Measurements from ENCODE around the gene BCL2L12. TPM values are rescaled to one million over a fixed set of nuclear protein-coding genes. Genes with fewer than 3 reads are reported as not detected.

BCL2L12 gene
- polyA plus RNA-seq, 3 donors from 2014 or later, result 12.0 to 21.1 (median 20.4) TPM

DNA sequence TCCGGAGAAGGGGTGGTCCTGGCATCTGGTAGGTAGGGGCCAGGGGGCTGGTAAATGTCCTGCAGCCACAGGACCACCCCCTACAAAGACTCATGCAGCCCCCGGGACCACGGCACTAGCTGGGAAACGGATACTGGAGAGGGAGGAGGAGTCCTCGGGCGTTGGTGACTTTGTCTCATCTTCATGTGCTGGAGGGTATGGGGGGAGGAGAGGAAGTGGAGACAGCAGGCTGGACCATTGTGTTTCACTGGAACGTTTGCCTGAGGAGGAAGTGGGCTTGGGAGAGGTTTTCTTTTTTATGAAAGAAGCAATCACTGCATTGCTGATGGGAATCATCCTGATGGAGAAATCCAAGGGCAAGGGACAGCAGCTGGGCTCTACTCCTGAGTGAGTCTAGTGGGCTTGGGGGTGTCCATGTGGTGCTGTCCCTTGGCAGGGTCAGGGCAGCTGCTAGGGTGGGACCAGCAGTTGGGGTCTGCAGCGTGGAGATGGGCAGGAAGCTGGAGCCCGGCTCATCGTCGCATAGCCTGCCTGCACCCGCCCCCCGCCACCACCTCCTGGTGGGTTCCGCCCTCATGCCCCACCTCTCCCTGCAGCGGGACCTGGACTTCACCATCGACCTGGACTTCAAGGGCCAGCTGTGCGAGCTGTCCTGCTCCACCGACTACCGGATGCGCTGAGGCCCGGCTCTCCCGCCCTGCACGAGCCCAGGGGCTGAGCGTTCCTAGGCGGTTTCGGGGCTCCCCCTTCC, 22.0 kb downstream of the BCL2L12 start:
- H3K27ac Mint-ChIP-seq, result peak overlapping the region in 2 of 6 donors; percentile 40
- H3K4me1 Mint-ChIP-seq, result peaks cover 17 to 22% of the 10 kb centered on the region in 2 donors
- H3K4me3 Mint-ChIP-seq, result no peak overlapping the region
- DNase-seq, result no peak
- no peaks in the 10 kb centered on the region for H3K9me3 Mint-ChIP-seq
- H3K36me3 Mint-ChIP-seq, result peaks cover 0 to 10% (median 7%) of the 10 kb centered on the region in 3 donors
- peaks cover 9 to 13% (median 12%) of the 10 kb centered on the region in 3 donors for H3K27me3 Mint-ChIP-seq (ENCODE audit: low read depth in 3 of 3)

DNA sequence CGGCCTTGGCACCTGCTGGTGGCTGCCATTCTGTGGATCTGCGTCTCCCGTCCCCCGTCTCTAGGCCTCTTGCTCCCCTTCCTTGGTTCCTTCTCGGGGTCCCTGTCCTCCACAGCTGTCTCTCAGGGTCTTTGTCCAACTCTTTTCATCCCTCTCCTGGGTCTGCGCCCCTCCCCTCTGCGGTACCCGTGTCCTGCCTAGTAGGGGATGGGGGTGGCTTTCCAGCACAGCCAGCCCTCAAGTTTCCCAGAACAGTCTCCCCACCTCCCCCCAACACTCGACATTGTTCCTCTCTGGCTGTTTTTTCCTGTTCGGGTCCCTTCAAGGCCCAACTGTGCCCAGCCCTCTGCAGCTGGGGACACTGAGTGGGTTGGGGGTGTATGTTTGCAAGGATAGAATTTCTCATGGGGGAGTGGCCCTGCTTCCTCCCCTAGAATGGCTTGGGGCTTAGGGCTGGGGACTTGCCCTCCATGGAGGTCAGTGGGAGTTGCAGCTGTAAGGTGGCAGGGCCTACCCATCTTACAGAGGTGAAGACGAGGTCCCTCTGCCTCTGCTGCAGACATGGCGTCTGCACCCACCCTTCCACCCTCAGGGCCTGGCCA, 22.9 kb downstream of the BCL2L12 start:
- no peaks in the 10 kb centered on the region for H3K9me3 Mint-ChIP-seq
- peaks cover 0 to 10% (median 7%) of the 10 kb centered on the region in 3 donors for H3K36me3 Mint-ChIP-seq
- H3K27me3 Mint-ChIP-seq (ENCODE audit: low read depth in 3 of 3), result peaks cover 9 to 15% (median 12%) of the 10 kb centered on the region in 3 donors
- no peak overlapping the region for H3K4me3 Mint-ChIP-seq
- H3K4me1 Mint-ChIP-seq, result peaks cover 17 to 22% of the 10 kb centered on the region in 2 donors
- DNase-seq, result no peak
- H3K27ac Mint-ChIP-seq, result no peak overlapping the region

DNA sequence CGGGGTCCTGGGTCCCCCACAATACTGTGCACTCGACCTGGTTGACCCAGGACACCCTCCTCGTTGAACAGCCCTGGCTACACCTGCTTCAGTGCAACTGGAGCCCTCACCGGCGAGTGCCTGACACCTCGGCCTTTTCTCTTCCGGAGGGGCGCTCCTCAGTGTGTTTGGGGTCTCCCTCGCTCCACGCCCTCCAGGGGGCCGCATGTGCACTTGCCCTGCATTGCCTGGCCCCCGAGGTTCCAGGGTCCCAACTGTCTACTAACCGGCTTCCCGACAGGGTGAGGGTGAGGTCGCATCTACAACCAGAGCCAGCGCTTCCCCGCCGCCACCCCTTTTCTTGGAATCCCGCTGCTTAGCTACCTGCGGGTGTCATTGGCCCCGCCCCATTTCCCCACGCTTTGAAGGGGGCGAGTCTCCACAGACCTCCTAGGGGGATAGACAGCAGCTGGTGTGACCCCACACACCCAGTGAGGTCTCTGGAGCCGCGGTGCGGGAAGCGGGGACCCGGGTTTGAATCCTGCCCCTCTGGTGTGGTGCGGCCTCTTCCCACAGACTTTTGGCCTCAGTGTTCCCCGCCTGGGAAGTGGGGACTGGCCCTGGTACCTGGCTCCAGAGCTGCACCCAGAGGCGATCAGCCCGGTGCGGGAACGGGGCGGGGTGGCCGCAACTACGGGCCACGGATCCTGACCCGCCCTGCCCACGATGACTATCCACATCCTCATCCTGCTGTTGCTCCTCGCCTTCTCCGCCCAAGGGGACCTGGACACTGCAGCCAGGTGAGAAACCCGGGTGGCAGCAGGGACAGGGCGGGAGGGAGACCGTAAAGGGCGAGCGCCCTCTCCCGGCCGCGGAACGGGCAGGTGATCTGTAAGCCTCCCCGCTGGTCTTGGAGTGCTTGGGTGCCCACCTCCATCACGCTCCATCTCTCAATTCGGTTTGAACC, 23.7 kb downstream of the BCL2L12 start, which contains the start of gene ADM5:
Gene ADM5, plus strand, starts transcription at position 462 of the 946 bp plus-strand sequence. Its CDS starts 244 bp downstream, at position 706.
- H3K27me3 Mint-ChIP-seq (ENCODE audit: low read depth in 3 of 3), result peaks cover 9 to 15% (median 11%) of the 10 kb centered on the region in 3 donors

DNA sequence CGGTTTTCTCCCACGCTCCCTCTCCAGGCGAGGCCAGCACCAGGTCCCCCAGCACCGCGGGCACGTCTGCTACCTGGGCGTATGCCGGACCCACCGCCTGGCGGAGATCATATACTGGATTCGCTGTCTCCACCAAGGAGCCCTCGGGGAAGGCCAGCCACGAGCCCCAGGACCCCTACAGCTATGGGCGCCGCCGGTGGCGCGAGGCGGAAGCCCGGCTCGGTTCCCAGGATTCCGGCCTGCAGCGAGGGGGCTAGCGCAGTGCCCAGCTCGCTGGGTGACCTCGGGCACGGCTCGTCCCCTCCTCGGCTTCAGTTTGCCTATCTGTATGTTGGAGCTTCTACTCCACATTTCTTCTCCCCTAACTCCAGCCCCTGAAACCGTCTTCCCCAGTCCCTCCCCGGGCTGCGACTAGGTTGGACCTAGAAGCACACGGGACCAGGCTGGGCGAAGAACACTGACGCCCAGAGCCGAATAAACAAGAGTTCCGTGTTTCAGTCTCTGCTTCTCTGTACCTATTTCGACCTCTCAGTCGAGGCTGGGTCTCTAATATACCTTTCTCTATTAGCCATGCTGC, 24.4 kb downstream of the BCL2L12 start:
- Mint-ChIP-seq H3K27me3 (ENCODE audit: low read depth in 3 of 3) (peaks cover 9 to 17% (median 12%) of the 10 kb centered on the region in 3 donors), H3K27ac (peak overlapping the region in 2 of 6 donors; percentile 71 to 82), H3K4me3 (peak overlapping the region; percentile 80 to 88 (median 87)), H3K36me3 (peaks cover 0 to 10% (median 7%) of the 10 kb centered on the region in 3 donors), H3K9me3 (no peaks in the 10 kb centered on the region), H3K4me1 (peaks cover 17 to 22% of the 10 kb centered on the region in 2 donors)
- no peak for DNase-seq

More for the DNA sequence above, 23.7 kb downstream of the BCL2L12 start, which contains the start of gene ADM5:
- Mint-ChIP-seq H3K36me3 (peaks cover 0 to 10% (median 7%) of the 10 kb centered on the region in 3 donors), H3K27ac (peak within 1 kb of the TSS in 2 of 6 donors; percentile 71 to 82), H3K4me3 (peak within 1 kb of the TSS; percentile 80 to 88 (median 87)), H3K9me3 (no peaks in the 10 kb centered on the region), H3K4me1 (peaks cover 17 to 22% of the 10 kb centered on the region in 2 donors)
- no peak for DNase-seq

DNA sequence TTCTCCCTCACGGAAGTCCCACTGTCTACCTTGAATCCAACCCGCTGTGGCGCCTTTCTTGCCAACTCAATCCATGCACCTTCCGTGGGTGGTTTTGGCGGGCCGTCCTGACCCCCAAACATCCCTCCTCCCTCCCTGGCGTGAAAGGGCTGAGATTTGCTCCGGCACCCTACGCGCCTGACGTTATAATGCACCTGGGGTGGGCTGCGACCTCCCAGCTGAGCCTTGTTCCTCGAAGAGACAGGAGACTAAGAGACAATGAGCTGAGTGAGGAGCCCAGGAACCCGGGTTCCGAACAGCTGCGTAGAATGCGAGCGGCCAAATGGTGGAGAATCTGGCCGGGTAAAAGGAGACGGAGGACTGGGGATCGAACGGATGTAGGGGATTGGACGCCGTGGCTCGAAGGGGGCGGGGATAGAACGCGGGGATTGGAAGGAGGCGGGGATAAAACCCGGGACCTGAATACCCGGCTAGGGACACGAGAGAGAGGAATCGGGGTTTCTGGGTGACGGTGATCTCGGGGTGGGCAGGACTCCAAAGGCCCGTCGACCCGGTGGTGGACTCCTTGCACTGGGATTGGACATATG, 25.0 kb downstream of the BCL2L12 start, which contains the start of gene CPT1C:
Gene CPT1C, plus strand, starts transcription at position 461 of the 587 bp plus-strand sequence. CDS start 1,137 bp downstream, outside the sequence.
- peak within 1 kb of the TSS in 3 of 6 donors; percentile 42 to 82 (median 71) for H3K27ac Mint-ChIP-seq
- no peaks in the 10 kb centered on the region for H3K9me3 Mint-ChIP-seq
- peaks cover 9 to 17% (median 12%) of the 10 kb centered on the region in 3 donors for H3K27me3 Mint-ChIP-seq (ENCODE audit: low read depth in 3 of 3)
- H3K4me3 Mint-ChIP-seq, result peak within 1 kb of the TSS; percentile 80 to 88 (median 87)
- H3K4me1 Mint-ChIP-seq, result peaks cover 17 to 22% of the 10 kb centered on the region in 2 donors
- peaks cover 0 to 7% (median 5%) of the 10 kb centered on the region in 3 donors for H3K36me3 Mint-ChIP-seq
- peak; percentile 26 to 38 (median 37) for DNase-seq

DNA sequence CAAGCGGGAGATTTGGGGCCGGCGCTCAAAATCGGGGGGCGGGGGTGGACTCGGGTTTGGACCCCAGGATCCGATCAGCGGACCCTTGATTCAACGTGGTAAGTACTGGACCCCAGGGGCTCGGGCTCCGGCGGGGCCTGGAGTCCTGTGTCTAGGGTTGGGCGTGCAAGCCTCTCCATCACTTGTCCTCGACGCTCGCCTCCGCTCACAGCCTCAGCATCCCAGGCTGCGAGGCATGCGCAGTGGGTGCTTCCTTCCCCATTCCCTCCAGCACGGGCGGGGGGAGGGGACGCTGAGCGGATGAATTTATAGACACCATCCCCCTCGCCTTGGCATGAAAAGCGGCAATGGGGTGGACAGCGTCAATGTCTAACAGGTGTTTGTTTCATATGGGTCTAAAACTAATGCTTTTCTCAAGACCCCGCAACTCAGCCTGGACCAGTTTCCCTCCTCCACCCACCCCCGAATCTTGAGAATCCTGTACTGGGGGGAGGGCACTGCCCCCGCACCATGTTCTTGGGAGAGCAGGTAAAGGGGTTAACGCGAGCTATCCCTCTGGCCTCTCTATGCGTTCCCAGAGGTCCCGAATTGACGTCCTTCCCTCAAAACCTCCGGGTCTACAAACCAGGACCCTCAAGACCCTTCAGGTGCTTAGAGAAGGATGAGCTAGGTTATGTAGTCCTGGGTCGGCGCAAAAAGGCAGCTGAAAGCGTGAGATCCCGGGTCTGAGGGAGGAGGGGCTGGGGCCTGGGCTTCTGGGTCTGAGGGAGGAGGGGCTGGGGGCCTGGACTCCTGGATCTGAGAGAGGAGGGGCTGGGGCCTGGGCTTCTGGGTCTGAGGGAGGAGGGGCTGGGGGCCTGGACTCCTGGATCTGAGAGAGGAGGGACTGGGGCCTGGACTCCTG, 25.8 kb downstream of the BCL2L12 start:
- Mint-ChIP-seq H3K9me3 (no peaks in the 10 kb centered on the region), H3K36me3 (peaks cover 0 to 7% (median 3%) of the 10 kb centered on the region in 3 donors), H3K4me3 (peak overlapping the region; percentile 80 to 88 (median 87)), H3K27ac (no peak overlapping the region), H3K4me1 (peaks cover 17 to 22% of the 10 kb centered on the region in 2 donors), H3K27me3 (ENCODE audit: low read depth in 3 of 3) (peaks cover 9 to 17% (median 12%) of the 10 kb centered on the region in 3 donors)
- no peak for DNase-seq

DNA sequence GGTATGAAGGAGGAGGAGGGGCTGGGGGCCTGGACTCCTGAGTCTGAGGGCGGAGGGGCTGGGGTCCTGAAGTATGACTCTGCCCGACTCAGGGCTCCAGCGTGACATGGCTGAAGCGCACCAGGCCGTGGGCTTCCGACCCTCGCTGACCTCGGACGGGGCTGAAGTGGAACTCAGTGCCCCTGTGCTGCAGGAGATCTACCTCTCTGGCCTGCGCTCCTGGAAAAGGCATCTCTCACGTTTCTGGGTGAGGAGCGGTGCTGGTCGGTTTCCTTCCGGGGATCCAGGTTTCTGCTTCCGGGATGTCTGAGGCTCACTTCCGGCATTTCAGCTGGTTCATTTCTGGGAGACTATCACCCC, 26.4 kb downstream of the BCL2L12 start:
- Mint-ChIP-seq H3K4me1 (peaks cover 17 to 22% of the 10 kb centered on the region in 2 donors), H3K4me3 (peak overlapping the region in 3 of 5 donors; percentile 14 to 27 (median 21)), H3K27ac (no peak overlapping the region), H3K9me3 (no peaks in the 10 kb centered on the region), H3K27me3 (ENCODE audit: low read depth in 3 of 3) (peaks cover 9 to 17% (median 12%) of the 10 kb centered on the region in 3 donors), H3K36me3 (peaks cover 0 to 7% (median 3%) of the 10 kb centered on the region in 3 donors)
- DNase-seq, result no peak

DNA sequence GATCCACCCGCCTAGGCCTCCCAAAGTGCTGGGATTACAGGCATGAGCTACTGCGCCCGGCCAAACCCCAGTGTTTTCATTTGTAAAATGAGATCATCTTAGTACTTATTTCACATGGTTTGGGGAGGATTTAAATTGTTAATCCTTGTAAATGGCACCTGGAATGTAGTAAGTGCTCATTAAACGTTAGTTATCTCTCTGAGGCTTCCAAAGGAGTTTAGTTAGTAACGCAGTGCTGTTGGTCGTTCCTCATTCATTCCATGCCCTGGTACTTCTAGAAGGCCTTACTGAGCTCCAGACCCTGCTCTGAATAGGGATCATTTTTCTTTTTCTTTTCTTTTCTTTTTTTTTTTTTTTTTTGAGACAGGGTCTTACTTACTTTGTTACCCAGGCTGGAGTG, 30.4 kb downstream of the BCL2L12 start:
- H3K27me3 Mint-ChIP-seq (ENCODE audit: low read depth in 3 of 3), result peaks cover 2 to 9% (median 6%) of the 10 kb centered on the region in 3 donors
- H3K4me3 Mint-ChIP-seq, result no peak overlapping the region
- H3K4me1 Mint-ChIP-seq, result peaks cover 5 to 6% of the 10 kb centered on the region in 2 donors
- H3K27ac Mint-ChIP-seq, result no peak overlapping the region
- DNase-seq, result no peak
- H3K36me3 Mint-ChIP-seq, result no peaks in the 10 kb centered on the region
- no peaks in the 10 kb centered on the region for H3K9me3 Mint-ChIP-seq

DNA sequence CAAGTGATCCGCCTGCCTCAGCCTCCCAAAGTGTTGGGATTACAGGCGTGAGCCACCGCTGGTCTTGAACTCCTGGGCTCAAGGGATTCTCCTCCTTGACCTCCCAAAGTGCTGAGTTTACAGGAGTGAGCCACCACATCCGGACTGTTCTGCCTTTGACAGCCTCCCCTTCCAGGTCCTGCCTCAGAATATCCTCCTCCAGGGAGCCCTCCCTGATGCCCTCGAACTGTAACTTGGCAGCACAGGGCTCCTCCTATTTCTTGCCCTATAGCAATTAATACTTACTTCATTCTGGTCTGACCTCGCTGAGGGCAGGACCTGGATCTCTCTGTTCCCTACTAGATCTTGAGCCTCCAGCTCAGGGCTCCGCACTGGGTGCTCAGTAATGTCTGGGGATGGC, 31.1 kb downstream of the BCL2L12 start:
- no peak for DNase-seq
- Mint-ChIP-seq H3K9me3 (no peaks in the 10 kb centered on the region), H3K27ac (no peak overlapping the region), H3K36me3 (no peaks in the 10 kb centered on the region), H3K4me3 (no peak overlapping the region), H3K4me1 (no peaks in the 10 kb centered on the region), H3K27me3 (ENCODE audit: low read depth in 3 of 3) (peaks cover 4 to 9% (median 6%) of the 10 kb centered on the region in 3 donors)

DNA sequence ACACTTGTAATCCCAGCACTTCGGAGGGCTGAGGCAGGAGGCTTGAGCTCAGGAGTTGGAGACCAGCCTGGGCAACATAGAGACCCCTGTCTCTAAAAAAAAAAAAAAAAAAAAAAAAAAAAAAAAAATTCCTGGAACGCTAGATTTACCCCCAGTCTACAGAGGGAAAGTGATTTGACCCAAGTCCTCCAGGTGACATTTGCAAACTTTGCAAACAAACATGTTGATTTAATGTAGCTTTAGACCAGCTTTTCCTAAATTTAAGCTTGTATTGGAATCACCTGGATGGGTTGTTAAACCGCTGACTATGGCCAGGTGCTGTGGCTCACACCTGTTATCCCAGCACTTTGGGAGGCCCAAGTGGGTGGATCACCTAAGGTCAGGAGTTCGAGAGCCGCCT, 33.6 kb downstream of the BCL2L12 start:
- Mint-ChIP-seq H3K27ac (no peak overlapping the region), H3K4me1 (no peaks in the 10 kb centered on the region), H3K36me3 (no peaks in the 10 kb centered on the region), H3K27me3 (ENCODE audit: low read depth in 3 of 3) (peaks cover 3 to 4% (median 3%) of the 10 kb centered on the region in 3 donors), H3K4me3 (no peak overlapping the region), H3K9me3 (no peaks in the 10 kb centered on the region)
- no peak for DNase-seq

DNA sequence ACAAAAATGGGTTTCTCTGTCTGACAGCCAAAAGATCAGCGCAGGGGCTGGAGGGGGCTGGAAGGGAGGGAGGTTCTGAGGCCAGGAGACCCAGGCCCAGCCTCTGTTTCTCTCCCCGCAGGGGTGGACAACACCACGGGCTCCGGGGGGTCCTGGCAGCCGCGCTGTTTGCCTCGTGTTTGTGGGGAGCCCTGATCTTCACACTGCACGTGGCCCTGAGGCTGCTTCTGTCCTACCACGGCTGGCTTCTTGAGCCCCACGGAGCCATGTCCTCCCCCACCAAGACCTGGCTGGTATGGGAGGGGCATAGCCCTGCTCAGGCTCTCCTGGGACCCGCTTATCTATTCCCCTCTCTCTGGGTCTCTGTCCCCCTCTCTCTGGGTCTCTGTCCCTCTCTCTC, 34.8 kb downstream of the BCL2L12 start:
- Mint-ChIP-seq H3K4me1 (no peaks in the 10 kb centered on the region), H3K27me3 (ENCODE audit: low read depth in 3 of 3) (peaks cover 0 to 3% (median 2%) of the 10 kb centered on the region in 3 donors), H3K4me3 (no peak overlapping the region), H3K9me3 (no peaks in the 10 kb centered on the region), H3K27ac (no peak overlapping the region), H3K36me3 (no peaks in the 10 kb centered on the region)
- no peak for DNase-seq

DNA sequence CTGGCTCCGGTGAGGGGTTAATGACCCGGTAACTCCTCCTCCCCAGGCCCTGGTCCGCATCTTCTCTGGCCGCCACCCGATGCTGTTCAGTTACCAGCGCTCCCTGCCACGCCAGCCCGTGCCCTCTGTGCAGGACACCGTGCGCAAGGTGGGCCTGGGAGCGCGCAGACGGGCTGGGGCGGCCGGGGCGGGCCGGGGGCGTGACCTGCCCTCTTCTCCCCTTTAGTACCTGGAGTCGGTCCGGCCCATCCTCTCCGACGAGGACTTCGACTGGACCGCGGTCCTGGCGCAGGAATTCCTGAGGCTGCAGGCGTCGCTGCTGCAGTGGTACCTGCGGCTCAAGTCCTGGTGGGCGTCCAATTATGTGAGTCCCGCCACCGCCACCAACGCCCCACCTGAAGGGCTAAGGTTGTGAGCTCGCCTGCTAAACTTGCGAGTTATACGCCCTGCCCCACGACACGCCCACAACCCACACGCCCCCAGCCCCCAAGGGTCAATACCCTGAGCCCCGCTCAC, 35.6 kb downstream of the BCL2L12 start:
- H3K27ac Mint-ChIP-seq, result no peak overlapping the region
- H3K27me3 Mint-ChIP-seq (ENCODE audit: low read depth in 3 of 3), result peaks cover 0 to 3% (median 2%) of the 10 kb centered on the region in 3 donors
- no peaks in the 10 kb centered on the region for H3K9me3 Mint-ChIP-seq
- H3K36me3 Mint-ChIP-seq, result no peaks in the 10 kb centered on the region
- H3K4me1 Mint-ChIP-seq, result no peaks in the 10 kb centered on the region
- DNase-seq, result no peak
- H3K4me3 Mint-ChIP-seq, result no peak overlapping the region
